Fibroblast of skin of right biceps (primary cell): ENCODE results near the gene DCHS1.

ENCODE experiments used
- DNase-seq: peaks from one replicate; pipeline ENCODE4 v3.0.0-alpha.2; 2013

DCHS1 gene

GRCh38 chr11:6626971-6627761, 28.4 kb downstream of the DCHS1 start:
- DNase-seq = no peak

DNA sequence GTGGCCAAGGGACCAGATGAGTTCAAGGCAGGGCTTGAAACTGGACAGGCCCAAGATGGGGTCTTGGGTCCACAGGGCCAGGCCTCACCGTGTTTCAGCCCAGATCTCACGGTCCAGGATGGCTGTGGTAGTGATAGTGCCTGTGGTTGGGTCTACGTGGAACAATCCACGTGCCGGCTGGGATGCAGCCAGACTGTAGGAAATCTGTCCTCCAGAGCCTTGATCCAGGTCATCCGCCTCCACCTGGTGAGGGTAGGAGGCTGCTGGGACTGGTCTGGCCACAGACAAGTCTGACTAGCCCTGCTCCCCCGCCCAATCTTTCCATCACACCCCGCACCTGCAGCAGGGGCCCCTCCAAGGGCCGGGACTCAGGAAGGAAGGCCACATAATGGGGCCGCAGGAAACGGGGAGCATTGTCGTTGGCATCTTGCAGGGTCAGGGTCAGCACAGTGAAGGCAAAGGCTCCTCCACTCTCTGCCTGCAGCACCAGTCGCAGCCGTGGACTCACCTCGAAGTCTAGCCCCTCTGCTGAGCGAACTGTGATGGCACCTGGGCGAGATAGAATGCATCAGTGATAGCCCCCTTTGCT, 29.7 kb downstream of the DCHS1 start:
- no peak for DNase-seq

- DNase-seq = no peak
Measured at GRCh38 chr11:6625156-6625831, 30.3 kb downstream of the DCHS1 start.

DNA sequence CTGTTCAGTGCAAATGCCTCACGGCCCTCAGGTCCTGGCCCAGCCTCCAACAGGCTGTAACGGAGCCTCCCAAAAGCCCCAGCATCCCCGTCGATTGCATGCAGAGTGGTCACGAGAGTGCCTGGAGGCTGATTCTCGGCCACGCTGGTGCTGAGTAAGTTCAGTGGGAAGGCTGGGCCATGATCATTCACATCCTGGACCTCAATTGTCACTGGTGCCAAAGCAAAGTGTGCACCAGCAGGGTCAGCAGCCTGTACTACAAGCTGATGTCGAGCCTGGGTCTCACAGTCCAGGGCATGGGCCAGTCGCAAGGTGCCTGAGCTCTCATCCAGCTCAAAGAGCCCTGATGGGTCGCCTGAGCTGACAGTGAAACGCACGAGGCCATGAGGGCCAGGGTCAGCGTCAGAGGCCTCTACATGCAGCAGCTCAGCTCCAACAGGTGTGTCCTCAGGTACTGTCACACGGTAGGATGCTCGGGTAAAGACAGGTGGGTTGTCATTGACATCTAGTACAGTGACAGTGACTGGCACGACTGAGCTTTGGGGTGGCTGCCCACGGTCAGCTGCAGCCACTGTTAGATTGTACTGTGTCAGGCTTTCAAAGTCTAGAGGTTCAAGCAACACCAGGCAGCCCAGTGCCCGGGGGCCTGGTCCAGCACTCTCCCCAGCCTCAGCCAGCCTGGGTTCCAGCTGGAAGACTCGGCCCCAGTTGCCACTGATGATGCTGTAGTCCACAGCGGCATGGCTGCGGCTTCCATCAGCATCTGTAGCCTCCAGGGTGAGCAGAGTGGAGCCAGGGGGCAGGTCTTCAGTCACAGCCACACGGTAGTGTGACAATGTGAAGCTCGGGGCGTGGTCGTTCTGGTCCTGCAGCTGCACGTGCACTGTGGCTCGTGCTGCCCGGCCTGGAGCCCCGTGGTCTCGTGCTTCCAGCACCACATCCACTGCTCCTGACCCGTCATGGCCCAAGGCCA, 31.9 kb downstream of the DCHS1 start:
- DNase-seq = no peak

- DNase-seq = no peak
Measured at GRCh38 chr11:6622261-6623171, 33.1 kb downstream of the DCHS1 start.

DNA sequence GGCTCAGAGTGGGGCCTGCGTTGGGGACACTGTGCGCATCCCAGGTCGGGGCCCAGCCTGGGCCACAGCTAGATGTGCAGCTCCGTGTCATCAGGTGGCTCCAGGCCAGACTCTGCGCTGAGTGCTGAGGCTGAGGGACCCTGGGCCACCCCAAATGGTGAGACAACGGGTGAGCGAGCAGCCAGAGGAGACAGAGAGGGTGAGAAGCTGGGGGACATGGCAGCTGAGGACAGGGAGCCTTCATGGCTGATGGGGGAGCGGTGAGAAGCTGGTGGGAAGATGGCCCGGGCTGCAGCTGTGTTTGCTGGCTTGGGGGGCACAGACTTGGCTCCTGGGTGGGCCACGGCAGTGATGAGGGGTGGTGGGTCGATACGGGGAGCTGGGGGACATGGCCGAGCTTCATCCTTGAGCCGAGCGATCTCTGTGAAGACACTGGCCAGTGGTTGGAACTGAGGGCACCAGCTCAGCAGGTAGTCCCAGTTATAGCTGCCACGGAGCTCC, 33.8 kb downstream of the DCHS1 start:
- no peak for DNase-seq

DNA sequence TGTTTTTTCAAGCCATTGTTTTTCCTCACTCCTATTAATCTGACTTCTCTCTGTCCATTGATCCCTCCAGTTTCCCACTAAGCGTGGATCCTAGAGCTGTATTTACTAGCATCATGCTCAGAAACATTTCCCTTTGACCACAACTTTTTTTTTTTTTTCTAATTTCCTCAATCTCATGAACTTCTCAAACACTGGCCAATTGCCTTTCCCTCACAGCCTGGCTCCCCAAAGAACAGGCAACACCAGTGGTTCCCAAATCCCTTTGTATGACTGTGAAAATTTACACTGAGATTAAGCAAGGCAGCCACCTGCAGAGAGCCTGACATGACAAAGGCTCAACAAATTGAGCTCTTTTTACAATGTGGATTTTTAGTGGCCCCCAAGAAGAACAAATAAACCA, 35.0 kb downstream of the DCHS1 start:
- DNase-seq = no peak

- DNase-seq = peak; percentile 94
Measured at GRCh38 chr11:6619004-6619745, 36.4 kb downstream of the DCHS1 start, which contains the start of gene TPP1. Gene TPP1 (minus strand): TSS chr11:6619422. CDS start chr11:6619400, 22 bp downstream.

DNA sequence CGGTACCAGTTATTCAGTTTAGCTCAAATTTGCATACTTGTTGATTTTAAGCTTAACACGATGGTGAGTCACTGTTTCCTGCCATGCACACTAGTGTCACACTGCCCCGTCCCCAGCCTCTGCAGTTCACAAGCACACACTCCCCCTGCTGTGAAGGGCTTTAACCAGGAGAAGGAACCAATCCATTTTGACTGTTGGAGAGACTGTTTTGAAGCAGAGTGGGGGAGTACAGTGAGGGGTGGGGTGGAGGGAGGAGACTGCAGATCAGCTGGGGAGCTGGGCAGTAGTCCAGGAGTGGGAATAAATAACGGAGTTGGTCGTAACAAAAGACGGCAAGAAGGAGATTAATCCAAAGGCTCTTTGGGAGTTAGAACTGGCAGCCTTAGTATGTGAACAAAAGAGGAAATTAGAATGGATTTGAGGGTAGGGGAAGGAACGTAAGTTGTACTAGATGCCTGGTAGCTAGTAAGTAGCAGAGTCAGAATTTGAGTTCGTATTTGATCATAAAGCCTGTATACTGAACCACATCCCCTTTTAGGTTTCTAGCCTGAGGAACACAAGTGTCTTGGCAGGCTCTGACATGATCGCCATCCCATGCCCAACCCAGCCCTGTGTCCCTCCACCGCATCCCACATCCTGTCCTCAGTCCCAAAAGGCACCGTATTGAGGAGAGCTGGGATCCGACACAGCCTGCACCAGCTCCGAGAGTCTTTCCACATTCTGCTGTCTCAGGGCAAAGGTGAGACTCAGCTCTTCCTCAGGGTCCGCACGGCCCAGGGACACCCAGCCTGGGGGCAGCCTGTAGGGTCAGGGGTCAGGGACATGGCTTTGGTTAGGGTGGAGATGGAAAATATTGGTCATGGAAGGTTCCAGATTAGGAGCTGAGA, 37.2 kb downstream of the DCHS1 start:
- DNase-seq = peak; percentile 77

DNA sequence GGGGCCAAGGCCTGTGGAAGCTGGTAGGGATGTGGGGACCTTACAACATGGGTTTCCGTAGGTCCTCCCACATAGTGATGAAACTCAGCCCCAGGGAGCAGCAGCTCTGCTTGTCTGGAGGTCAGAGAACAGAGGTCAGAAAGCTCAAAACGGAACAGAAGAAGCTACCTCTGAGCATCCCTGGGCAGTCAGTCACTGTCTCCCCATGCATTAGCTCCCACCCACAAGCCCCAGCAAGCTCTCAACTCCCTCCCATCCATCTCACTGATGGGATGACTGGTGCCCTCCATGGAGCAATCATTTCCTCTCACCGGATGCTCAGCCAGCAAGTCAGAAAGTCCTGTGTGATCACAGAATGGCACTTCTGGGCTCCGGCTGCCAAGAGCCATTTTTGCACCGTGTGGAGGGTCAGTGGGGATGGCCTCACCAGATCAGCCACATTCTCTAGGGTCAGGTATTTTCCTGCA, 38.3 kb downstream of the DCHS1 start:
- DNase-seq = no peak

GRCh38 chr11:6616596-6617250, 38.9 kb downstream of the DCHS1 start:
- no peak for DNase-seq

GRCh38 chr11:6615882-6616585, 39.6 kb downstream of the DCHS1 start:
- peak; percentile 48 for DNase-seq

DNA sequence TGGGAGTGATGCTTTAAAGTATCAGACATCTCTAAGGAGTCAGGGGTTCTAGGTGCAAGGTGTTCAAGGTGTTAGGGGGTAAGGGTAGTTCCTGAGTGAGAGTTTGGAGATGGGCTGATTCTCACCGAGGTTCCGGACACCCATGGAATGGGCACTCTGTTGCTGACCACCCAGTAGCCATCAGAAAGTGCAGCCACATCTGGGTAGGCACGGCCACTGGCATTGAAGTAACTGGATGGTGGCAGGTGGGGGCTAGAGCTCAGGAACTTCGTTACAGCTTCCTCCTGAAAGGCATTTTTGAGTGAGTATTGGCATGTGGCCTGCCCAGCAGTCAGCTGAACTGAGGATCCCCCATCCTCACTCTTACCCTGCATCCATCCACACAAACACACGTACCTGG, 40.6 kb downstream of the DCHS1 start:
- no peak for DNase-seq

- no peak for DNase-seq
Measured at GRCh38 chr11:6614446-6614845, 41.2 kb downstream of the DCHS1 start.

DNA sequence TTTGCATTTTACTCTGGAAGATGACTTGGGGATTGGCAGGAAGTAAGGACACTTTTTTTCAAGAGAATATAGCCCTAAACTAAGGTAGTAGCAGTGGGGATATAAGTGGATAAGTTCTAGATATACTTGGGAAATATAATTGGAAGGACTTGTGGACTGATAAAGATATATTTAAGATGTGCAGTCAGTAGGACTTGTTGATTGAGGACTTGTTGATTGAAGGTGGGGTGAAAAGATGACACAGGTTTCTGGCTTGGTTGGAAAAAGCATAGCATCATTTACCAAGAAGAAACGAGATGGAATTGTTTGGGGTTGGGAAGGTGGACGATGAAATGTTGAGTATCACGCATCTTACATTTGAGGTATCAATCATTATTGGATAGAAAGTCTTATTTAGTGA, 42.1 kb downstream of the DCHS1 start:
- no peak for DNase-seq

GRCh38 chr11:6612213-6613041, 43.2 kb downstream of the DCHS1 start, which contains the start of gene TAF10:
Gene TAF10 (minus strand): TSS chr11:6612216. CDS start chr11:6612189, 27 bp downstream.
- DNase-seq = peak; percentile 97

DNA sequence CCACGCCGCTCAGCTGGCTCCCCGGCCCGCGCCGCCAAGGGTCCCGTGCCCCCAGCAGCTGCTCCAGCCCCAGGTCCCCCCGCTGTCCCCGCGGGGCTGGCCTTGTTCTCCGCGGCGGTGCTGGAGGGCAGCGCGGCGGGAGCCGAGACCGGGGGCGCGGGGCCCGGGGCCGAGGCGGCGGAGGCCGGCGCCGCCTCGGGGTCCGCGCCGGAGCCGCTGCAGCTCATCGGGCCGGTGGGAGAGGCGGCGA, 43.7 kb downstream of the DCHS1 start:
- no peak for DNase-seq
